Liver (tissue), 3 donors: ENCODE results near the gene CITED1.

Source experiments
- CTCF ChIP-seq: fragments of 150-350 bp; IDR thresholded peaks from 2 replicates; pipeline ENCODE4 v1.5.1; 2017; ENCODE audit warnings: improper control_type of control experiment, low read depth, low read length; ENCODE audit not compliant: missing input control
- FOXA1 ChIP-seq: IDR thresholded peaks from 2 replicates; pipeline ENCODE4 v1.6.1; 2016; ENCODE audit warnings: antibody characterized with exemption
- GABPA ChIP-seq, 2 donors: IDR thresholded peaks in 1 of 2; conservative IDR thresholded peaks in 1 of 2; 2 replicates each; pipeline ENCODE4 v1.6.1; 2016; ENCODE audit warnings: antibody characterized with exemption in 2 of 2, mild to moderate bottlenecking in 1 of 2, moderate library complexity in 1 of 2
- HNF4A ChIP-seq, 2 donors: conservative IDR thresholded peaks; 2 replicates each; pipeline ENCODE4 v1.6.1; 2016; ENCODE audit warnings: antibody characterized with exemption in 2 of 2, mild to moderate bottlenecking in 2 of 2
- SP1 ChIP-seq: IDR thresholded peaks from 2 replicates; pipeline ENCODE4 v1.6.1; 2018; ENCODE audit warnings: antibody characterized with exemption, mild to moderate bottlenecking
- TAF1 ChIP-seq: conservative IDR thresholded peaks from 2 replicates; pipeline ENCODE4 v1.6.1; 2016; ENCODE audit warnings: antibody characterized with exemption, mild to moderate bottlenecking
- TF ChIP-seq, protein P1 (sequence below): IDR thresholded peaks from 2 replicates; pipeline ENCODE4 v1.6.1; 2016; ENCODE audit warnings: antibody characterized with exemption
- TF ChIP-seq, protein P2 (sequence below): IDR thresholded peaks from 2 replicates; pipeline ENCODE4 v1.6.1; 2016; ENCODE audit warnings: antibody characterized with exemption
- TF ChIP-seq, protein P3 (sequence below): IDR thresholded peaks from 2 replicates; pipeline ENCODE4 v1.6.1; 2016; ENCODE audit warnings: antibody characterized with exemption, mild to moderate bottlenecking
- donor health status: healthy.
- donor health status: healthy.

DNA sequence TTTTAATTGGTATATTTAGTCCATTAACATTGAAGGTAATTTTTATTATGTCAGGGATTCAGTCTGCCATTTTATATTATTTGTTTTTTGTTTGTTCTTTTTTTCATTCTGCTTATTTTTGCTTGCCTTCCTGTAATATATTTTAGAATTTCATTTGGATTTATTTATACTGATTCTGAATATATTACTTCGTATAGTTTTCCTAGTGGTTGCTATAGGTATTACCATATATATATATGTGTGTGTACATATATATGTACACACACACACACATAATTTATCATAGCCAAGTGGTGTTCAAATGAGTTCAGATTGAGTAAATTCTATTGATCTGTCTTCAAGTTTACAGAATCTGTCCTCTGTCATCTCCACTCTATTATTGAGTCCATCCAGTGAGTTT is 11.2 kb downstream of the CITED1 start:
- TF ChIP-seq TAF1 (no peak), CTCF (no peak), SP1 (no peak), GABPA (IDR thresholded peaks at IDR 0.05 in 1 of 2, conservative IDR thresholded peaks at IDR 0.05 in 1 of 2) (no peak), FOXA1 (no peak), HNF4A (conservative IDR thresholded peaks at IDR 0.05) (no peak)
- TF ChIP-seq, protein P1, sequence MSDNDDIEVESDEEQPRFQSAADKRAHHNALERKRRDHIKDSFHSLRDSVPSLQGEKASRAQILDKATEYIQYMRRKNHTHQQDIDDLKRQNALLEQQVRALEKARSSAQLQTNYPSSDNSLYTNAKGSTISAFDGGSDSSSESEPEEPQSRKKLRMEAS = no peak
- TF ChIP-seq, protein P2, sequence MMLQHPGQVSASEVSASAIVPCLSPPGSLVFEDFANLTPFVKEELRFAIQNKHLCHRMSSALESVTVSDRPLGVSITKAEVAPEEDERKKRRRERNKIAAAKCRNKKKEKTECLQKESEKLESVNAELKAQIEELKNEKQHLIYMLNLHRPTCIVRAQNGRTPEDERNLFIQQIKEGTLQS = no peak
- TF ChIP-seq, protein P3, sequence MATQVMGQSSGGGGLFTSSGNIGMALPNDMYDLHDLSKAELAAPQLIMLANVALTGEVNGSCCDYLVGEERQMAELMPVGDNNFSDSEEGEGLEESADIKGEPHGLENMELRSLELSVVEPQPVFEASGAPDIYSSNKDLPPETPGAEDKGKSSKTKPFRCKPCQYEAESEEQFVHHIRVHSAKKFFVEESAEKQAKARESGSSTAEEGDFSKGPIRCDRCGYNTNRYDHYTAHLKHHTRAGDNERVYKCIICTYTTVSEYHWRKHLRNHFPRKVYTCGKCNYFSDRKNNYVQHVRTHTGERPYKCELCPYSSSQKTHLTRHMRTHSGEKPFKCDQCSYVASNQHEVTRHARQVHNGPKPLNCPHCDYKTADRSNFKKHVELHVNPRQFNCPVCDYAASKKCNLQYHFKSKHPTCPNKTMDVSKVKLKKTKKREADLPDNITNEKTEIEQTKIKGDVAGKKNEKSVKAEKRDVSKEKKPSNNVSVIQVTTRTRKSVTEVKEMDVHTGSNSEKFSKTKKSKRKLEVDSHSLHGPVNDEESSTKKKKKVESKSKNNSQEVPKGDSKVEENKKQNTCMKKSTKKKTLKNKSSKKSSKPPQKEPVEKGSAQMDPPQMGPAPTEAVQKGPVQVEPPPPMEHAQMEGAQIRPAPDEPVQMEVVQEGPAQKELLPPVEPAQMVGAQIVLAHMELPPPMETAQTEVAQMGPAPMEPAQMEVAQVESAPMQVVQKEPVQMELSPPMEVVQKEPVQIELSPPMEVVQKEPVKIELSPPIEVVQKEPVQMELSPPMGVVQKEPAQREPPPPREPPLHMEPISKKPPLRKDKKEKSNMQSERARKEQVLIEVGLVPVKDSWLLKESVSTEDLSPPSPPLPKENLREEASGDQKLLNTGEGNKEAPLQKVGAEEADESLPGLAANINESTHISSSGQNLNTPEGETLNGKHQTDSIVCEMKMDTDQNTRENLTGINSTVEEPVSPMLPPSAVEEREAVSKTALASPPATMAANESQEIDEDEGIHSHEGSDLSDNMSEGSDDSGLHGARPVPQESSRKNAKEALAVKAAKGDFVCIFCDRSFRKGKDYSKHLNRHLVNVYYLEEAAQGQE = no peak
